ENCODE data around the gene DMWD. TPM values are rescaled to one million over a fixed set of nuclear protein-coding genes. Genes with fewer than 3 reads are reported as not detected.

DMWD gene
- total RNA-seq, 1 experiment from 2014 or later = 76.9 TPM

DNA sequence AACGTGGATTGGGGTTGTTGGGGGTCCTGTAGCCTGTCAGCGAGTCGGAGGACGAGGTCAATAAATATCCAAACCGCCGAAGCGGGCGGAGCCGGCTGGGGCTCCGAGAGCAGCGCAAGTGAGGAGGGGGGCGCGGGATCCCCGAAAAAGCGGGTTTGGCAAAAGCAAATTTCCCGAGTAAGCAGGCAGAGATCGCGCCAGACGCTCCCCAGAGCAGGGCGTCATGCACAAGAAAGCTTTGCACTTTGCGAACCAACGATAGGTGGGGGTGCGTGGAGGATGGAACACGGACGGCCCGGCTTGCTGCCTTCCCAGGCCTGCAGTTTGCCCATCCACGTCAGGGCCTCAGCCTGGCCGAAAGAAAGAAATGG lies 22.8 kb downstream of the DMWD start:
- TF ChIP-seq, protein P1, sequence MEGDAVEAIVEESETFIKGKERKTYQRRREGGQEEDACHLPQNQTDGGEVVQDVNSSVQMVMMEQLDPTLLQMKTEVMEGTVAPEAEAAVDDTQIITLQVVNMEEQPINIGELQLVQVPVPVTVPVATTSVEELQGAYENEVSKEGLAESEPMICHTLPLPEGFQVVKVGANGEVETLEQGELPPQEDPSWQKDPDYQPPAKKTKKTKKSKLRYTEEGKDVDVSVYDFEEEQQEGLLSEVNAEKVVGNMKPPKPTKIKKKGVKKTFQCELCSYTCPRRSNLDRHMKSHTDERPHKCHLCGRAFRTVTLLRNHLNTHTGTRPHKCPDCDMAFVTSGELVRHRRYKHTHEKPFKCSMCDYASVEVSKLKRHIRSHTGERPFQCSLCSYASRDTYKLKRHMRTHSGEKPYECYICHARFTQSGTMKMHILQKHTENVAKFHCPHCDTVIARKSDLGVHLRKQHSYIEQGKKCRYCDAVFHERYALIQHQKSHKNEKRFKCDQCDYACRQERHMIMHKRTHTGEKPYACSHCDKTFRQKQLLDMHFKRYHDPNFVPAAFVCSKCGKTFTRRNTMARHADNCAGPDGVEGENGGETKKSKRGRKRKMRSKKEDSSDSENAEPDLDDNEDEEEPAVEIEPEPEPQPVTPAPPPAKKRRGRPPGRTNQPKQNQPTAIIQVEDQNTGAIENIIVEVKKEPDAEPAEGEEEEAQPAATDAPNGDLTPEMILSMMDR (IDR thresholded peaks at IDR 0.05; ENCODE audit: unreplicated experiment) = no peak
- no TSS peak for BruUV-seq (replicated peaks)
- CTCF ChIA-PET = interaction anchor here (0.6 to 4.8 kb wide), 25 partner anchors 9 to 947 kb away, joined by 3 to 46 read pairs (median 6); partner anchors contain the start of genes DMPK, DMWD, FBXO46 and FOXA3
- Mint-ChIP-seq H3K27ac (ENCODE audit: unreplicated experiment) (peak overlapping the region; percentile 88), H3K4me3 (ENCODE audit: low read depth, unreplicated experiment) (peak overlapping the region; percentile 84), H3K4me1 (ENCODE audit: low read depth, unreplicated experiment) (peaks cover 21% of the 10 kb centered on the region), H3K36me3 (ENCODE audit: insufficient read depth, unreplicated experiment) (peaks cover 85% of the 10 kb centered on the region), H3K27me3 (ENCODE audit: unreplicated experiment) (no peaks in the 10 kb centered on the region), H3K9me3 (ENCODE audit: low read depth, unreplicated experiment) (no peaks in the 10 kb centered on the region)
- DNase-seq = peak; percentile 41
- intact Hi-C loops (cut with micrococcal nuclease; ENCODE audit: unreplicated experiment) = loop anchor here (2.0 to 5.0 kb wide), 2 partner anchors 29 to 53 kb away; no protein-coding TSS in a partner anchor

DNA sequence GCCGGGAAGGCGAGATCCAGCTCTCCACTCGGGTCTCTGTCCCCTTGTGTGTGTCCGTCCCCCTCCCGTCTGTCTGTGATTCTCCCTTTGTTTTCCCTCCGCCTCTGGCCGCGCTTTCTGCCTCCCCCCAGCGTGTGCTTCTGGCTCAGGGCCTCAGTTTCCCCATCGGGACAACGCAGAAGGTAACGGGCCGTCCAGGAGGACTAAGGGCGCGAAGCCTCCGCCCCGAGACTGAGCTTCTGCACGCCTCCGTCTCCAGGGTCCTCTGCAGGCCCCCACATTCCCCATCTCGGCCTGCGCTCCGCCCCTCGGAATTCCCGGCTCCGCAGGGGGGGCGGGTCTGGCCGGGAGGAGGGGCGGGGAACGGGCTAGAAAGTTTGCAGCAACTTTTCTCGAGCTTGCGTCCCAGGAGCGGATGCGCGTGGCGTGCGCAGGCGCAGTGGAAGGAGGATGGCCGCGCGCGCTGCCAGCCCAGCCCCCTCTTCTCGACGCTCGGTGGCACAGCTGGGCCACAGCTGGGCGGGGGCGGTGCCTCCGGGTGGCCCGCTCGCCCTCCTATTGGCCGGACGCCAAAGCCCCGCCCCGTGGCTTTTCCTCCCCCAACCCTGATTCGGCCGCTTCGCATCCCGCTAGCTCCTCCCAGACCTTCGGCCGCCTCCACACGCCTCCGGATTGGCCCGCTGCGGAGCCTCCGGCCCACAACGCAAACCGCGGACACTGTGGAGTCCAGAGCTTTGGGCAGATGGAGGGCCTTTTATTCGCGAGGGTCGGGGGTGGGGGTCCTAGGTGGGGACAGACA lies 23.5 kb downstream of the DMWD start, which contains the start of gene SIX5:
Gene SIX5 (minus strand): TSS at position 269 of the 799 bp plus-strand sequence. CDS start 408 bp downstream, outside the sequence.
- H3K4me1 Mint-ChIP-seq (ENCODE audit: low read depth, unreplicated experiment) = peaks cover 21% of the 10 kb centered on the region
- intact Hi-C loops (cut with micrococcal nuclease; ENCODE audit: unreplicated experiment) = loop anchor here (2.0 to 5.0 kb wide), 2 partner anchors 30 to 52 kb away; no protein-coding TSS in a partner anchor
- H3K36me3 Mint-ChIP-seq (ENCODE audit: insufficient read depth, unreplicated experiment) = peaks cover 84% of the 10 kb centered on the region
- peak; percentile 100 for DNase-seq
- H3K4me3 Mint-ChIP-seq (ENCODE audit: low read depth, unreplicated experiment) = peak within 1 kb of the TSS; percentile 84
- H3K27me3 Mint-ChIP-seq (ENCODE audit: unreplicated experiment) = no peaks in the 10 kb centered on the region
- H3K27ac Mint-ChIP-seq (ENCODE audit: unreplicated experiment) = peak within 1 kb of the TSS; percentile 88
- TSS peak; percentile 49 for BruUV-seq (replicated peaks)
- TF ChIP-seq, protein P1 (IDR thresholded peaks at IDR 0.05; ENCODE audit: unreplicated experiment) = no peak
- CTCF ChIA-PET = interaction anchor here (0.6 to 4.8 kb wide), 30 partner anchors 8 to 947 kb away, joined by 3 to 46 read pairs (median 5); partner anchors contain the start of genes DMPK, DMWD, FBXO46 and FOXA3
- no peaks in the 10 kb centered on the region for H3K9me3 Mint-ChIP-seq (ENCODE audit: low read depth, unreplicated experiment)

DNA sequence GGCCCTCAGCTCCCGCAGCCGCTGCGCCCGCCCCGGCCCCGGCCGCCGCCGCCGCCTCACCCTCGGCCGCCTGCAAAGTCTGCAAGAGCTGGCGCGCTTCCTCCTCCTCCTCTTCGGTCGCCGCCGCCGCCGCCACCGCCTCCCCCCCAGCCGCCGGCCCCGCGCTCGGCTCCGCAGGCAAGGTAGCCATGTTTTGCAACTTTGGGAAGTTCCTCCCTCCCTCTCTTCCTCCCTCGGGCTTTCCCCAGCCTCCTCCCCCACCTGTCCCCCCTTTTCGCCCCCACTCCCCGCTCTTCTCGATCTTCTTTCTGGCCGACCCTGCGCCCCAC lies 24.0 kb downstream of the DMWD start:
- TF ChIP-seq, protein P1 (IDR thresholded peaks at IDR 0.05; ENCODE audit: unreplicated experiment) = no peak
- Mint-ChIP-seq H3K27me3 (ENCODE audit: unreplicated experiment) (no peaks in the 10 kb centered on the region), H3K36me3 (ENCODE audit: insufficient read depth, unreplicated experiment) (peaks cover 78% of the 10 kb centered on the region), H3K4me3 (ENCODE audit: low read depth, unreplicated experiment) (peak overlapping the region; percentile 84), H3K27ac (ENCODE audit: unreplicated experiment) (peak overlapping the region; percentile 88), H3K9me3 (ENCODE audit: low read depth, unreplicated experiment) (no peaks in the 10 kb centered on the region), H3K4me1 (ENCODE audit: low read depth, unreplicated experiment) (peaks cover 21% of the 10 kb centered on the region)
- intact Hi-C loops (cut with micrococcal nuclease; ENCODE audit: unreplicated experiment) = loop anchor here (2.0 to 5.0 kb wide), 2 partner anchors 30 to 51 kb away; no protein-coding TSS in a partner anchor
- no TSS peak for BruUV-seq (replicated peaks)
- peak; percentile 70 for DNase-seq
- CTCF ChIA-PET = interaction anchor here (0.6 to 4.8 kb wide), 8 partner anchors 31 to 283 kb away, joined by 3 to 46 read pairs (median 17); partner anchors contain the start of genes FBXO46, QPCTL and SNRPD2

DNA sequence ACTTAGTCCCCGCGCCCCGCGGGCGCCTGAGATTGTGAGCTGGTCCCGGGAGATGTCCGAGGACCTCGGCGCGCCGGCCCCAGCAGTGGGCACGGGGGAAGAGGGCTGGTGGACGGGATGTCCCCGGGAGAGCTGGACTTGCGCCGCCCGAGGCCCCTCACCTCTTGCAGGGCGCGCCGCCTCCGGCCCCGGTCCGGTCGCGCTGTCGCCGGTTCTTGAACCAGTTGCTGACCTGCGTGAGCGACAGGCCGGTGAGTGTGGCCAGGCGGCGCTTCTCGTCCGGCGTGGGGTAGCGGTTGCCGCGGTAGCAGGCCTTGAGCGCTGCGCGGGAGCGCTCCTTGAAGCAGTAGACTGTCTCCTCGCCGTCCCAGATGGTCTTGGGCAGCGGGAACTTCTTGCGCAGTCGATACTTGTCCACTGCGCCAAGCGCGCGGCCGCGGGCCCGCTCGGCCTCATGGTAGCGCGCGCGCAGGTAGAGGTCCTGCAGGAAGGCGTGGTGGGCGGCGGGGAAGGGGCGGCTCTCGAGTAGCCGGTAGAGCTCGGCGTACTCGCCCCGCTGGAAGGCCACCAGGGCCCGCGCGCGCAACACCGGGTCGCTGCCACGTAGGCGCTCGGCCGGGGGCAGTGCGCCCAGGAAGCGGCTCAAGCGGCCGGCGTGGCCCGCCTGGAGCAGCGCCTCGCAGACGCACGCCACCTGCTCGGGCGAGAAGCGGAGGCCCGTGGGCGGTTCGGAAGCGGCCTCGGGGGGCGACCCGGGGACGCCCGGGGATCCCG lies 24.6 kb downstream of the DMWD start:
- Mint-ChIP-seq H3K27me3 (ENCODE audit: unreplicated experiment) (no peaks in the 10 kb centered on the region), H3K4me1 (ENCODE audit: low read depth, unreplicated experiment) (peaks cover 21% of the 10 kb centered on the region), H3K27ac (ENCODE audit: unreplicated experiment) (peak overlapping the region; percentile 88), H3K9me3 (ENCODE audit: low read depth, unreplicated experiment) (no peaks in the 10 kb centered on the region), H3K36me3 (ENCODE audit: insufficient read depth, unreplicated experiment) (peaks cover 72% of the 10 kb centered on the region), H3K4me3 (ENCODE audit: low read depth, unreplicated experiment) (peak overlapping the region; percentile 84)
- TF ChIP-seq, protein P1 (IDR thresholded peaks at IDR 0.05; ENCODE audit: unreplicated experiment) = no peak
- CTCF ChIA-PET = interaction anchor here (0.8 to 4.8 kb wide), 5 partner anchors 11 to 90 kb away, joined by 3 to 46 read pairs (median 16); partner anchors contain the start of genes QPCTL and SNRPD2
- BruUV-seq (replicated peaks) = no TSS peak
- peak; percentile 83 for DNase-seq
- intact Hi-C loops (cut with micrococcal nuclease; ENCODE audit: unreplicated experiment) = loop anchor here (2.0 to 5.0 kb wide), 2 partner anchors 31 to 51 kb away; no protein-coding TSS in a partner anchor

All from Calu3 (cell line).